ENCODE measurements around the gene INVS.

- no peak for TF ChIP-seq CTCF (IDR thresholded peaks at IDR 0.05)
- TF ChIP-seq POLR2A (IDR thresholded peaks at IDR 0.05): no peak
Measured at GRCh38 chr9:100170556-100170955, 71.5 kb downstream of the INVS start.

All from uterus (tissue), 2 donors.